Epidermal melanocyte (primary cell): Measurements from ENCODE around the gene PPP1R7.

Experiments
- DNase-seq: peaks from one replicate; pipeline ENCODE4 v3.0.0; 2011; ENCODE audit warnings: low spot score; ENCODE audit not compliant: insufficient read length

PPP1R7 gene

DNA sequence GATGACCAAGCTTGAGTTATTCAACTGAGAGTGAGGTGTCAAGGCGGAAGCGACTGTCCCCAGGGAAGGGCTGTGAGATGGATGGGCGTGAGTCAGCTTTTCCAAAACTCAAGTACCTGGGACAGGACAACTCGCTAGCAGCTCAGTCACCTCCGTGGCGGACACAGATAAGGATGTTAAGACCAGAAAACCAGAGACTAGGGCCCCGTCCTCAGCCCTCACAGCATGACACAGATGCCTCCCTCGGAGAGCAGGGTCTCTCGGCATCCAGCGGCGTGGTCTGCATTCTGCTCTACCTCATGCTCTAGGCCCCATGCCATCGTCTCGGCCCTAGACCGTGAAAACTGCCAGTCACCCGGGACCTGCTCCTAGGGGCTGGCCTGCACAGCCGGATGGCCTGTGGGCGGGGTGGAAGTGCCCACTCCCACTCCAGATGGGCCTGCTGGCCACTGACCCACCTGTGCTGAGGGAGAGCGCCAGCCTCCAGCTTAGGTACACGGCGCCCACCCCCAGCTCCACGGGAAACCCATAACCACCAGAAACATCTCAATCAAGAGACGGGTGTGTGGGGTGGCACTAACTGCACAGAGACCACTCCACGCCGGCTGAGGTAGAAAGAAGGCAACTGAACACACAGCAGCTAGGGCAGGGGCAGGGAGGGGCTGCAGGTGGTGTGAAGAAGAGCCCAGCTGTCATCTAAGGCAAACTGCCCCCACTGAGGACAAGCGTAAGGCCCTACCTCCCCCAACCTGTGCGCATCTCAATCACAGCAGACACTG lies 78.0 kb downstream of the PPP1R7 start:
- DNase-seq = no peak

DNA sequence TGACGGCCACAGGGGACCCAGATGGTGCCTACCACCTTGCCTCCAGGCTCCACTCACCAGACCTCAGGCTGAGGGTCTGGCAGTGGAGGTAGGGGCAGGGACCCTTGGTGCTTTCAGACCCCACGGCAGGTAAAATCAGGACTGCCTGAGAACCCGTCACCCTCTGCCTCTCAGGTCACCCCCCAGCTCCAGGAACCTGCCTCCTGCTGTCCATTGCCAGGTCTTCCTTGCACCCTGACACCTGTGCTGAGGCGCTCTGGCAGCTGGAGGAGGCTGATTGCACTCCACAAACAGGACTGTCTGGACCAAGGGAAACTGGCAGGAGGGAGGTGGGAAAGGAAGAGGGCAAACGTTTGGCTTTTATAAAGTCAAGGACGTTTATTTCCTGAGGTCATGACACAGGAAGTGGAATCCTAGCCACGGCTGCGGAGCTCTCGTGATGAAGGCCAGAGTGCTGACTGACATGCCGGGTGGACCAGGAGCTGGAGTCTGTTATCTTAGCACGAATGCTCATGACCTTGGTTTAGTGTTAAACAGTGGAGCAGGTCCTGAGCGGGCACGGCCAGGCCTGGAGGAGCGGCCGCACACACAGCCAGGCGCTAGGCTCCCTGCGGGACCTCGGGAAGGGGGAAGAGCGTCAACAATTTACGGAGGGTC lies 78.7 kb downstream of the PPP1R7 start:
- DNase-seq = no peak

GRCh38 chr2:241229563-241230401 lies 79.5 kb downstream of the PPP1R7 start:
- DNase-seq = no peak

GRCh38 chr2:241230435-241230834 lies 80.2 kb downstream of the PPP1R7 start:
- no peak for DNase-seq

DNA sequence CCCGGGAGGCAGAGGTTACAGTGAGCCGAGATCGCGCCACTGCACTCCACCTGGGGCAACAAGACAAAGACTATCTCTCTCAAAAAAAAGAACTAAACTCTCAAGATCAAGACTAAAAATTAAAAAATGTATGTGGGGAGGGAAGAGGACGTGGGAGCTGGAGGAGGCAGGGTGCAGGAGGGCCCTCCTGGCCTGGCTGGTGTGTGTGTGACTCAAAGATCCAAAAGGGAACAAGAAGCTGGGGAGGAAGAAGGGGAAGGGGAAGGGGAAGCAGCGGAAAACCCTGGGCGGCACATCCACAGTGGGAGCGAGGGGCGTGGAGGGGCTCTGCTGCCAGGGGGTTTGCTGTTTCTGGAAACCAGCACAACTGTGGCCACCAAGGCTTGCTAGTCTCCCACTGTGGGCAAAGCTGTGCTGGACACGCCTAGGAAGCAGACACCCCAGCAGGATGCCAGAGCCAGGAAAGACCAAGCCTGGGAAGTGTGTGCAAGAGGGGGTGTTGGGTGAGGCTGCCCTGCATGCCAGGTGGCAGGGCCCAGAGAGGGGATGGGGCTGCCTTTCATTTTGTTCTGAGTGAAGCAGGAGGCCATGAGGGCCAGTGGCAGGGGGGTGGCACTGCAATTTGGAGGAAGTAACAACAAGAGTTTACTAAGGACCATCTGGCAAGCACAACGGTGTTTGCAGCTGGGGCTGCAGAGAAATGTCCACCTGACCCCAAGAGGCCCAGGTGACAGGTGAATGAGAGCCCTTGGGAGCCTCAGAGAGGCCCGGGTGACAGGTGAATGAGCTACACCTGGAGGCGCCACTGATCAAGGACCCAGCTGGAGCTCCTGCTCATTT lies 82.7 kb downstream of the PPP1R7 start:
- no peak for DNase-seq
